Activated CD8-positive, alpha-beta memory T cell treated with anti-CD3 and anti-CD28 coated beads for 24 hours (primary cell): Measurements from ENCODE around the gene SLC22A23.
"Not testable (repeated sequence)": the region's sequence is repeated elsewhere in the genome, so short reads cannot be mapped to it uniquely, and the experiment has no call there.

Experiments used
- DNase-seq: peaks from one replicate; pipeline ENCODE4 v3.0.0-alpha.2; 2020

Gene SLC22A23

DNA sequence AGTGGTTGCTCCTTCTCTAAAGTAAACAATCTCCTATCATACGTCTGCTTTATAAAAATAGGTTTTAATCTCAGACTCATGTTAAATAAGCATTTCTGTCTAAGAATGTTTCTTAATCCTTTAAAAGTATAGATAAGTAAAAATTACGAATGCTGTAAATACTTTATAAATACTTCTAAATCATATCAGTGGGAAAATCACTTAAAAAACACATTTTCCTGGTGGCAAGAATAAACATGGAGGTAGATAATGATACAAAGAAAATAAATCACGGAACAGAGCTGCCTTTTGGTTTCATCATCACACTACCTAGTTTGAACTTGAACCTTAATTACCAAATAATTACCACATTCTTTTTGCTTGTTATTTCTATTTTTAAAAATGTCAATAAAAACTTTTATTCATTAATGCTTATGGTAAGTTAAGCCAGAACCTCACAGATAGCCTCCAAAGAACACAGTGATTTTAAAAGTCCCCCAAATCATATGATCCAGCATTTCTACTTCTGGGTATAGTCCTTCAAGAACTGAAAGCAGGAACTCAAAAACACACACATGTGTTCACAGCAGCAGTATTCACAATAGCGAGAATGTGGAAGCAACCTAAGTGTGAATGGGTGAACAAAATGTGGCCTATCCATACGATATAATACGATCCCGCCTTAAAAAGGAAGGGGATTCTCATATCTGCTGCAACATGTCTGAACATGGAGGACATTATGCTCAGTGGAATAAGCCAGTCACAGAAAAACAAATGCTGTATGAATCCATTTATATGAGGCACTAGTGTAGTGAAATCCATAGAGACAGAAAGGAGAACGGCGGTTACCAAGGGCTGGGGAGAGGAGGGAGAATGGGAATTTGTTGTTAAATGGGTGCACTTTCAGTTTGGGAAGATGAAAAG is 72.4 kb downstream of the SLC22A23 start:
- DNase-seq = no peak

DNA sequence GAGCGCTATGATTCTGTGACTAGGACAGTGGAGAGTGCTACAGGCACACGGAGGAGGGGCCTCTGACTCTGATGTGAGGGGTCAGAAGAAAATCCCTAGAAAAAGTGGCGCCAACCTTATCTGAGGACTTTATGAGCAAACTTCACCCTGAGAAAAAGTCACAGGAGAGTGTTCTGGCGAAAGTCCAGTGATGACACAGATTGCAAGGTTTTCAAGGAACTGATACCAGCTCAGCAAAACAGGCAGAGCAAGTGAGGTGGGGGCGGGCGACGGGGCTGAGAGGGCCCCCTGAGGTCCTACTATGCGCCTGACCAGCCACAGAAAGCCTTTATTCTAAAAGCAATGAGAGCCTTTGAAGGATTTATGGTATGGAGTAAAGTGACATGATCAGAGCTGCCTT is 73.3 kb downstream of the SLC22A23 start:
- no peak for DNase-seq

DNA sequence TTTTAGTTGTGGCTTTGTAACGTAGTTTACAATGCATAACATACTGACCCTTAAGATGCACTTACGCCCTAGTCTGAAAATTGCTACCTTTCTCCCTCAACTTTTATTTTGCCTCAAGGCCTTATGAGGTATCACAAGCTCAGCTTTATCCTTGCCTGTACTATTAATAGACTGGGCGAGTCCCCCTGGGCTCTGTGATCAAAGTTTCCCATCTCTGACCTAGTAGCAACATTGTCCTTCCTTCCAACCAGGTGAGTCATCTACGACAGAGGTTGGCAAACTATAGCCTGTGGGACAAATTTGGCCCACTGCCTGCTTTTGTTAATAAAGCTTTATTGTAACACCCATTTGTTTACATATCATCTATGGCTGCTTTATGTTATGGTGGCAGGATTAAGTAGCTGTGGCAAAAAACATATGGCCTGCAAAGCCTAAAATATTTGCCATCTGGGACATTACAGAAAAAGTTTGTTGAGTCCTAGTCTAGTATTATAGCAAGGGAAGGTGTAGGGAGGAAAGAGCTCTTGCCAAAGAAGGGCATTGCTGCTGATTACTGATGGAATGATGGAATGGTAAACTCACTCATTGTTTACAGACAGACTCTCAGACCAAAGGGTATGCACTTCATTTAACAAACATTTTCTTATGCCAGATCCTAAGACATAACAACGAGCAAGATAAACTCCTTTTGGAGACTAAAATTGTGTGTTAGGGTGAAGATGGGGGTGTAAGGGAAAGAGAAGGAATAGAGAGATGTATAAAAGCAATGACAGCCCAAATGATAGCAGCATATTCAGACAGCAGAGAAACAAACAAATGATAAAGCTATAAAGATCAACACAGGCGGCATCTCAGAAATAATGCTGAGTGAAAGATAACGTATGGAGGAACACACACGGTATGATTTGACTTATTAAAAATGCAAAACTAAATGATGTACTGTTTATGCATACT is 74.2 kb downstream of the SLC22A23 start:
- no peak for DNase-seq

DNA sequence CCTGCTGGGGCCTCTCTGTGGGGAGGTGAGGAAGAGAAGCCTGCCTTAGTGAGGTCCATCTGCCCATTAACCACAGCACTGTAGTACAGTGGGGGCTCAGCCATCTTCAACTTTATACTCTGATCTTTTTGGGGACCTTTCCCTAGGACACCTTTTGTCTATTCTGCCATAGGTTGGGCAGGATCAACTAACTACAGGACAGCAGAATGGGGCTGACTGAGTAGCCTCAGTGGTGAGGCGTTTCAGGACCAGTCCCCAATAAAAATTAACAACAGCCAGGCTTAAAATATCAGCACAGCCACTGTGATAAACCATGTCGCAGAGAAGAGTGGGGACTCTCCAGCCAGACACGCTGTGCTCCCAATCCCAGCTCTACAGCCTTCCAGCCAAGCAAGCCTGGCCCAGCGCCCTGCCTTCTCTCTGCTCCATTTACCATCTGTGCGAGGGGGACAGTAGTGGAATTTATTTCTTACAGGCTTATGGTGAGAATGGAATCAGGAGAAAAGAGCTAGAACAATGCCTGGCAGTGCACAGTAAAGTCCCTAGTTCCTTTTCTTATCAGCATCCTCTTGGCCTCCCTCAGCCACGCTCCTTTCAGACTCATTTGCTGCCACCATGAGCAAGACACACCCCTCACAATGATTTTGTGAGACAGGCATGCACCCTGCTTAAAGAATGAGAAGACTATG is 75.5 kb downstream of the SLC22A23 start:
- no peak for DNase-seq

DNA sequence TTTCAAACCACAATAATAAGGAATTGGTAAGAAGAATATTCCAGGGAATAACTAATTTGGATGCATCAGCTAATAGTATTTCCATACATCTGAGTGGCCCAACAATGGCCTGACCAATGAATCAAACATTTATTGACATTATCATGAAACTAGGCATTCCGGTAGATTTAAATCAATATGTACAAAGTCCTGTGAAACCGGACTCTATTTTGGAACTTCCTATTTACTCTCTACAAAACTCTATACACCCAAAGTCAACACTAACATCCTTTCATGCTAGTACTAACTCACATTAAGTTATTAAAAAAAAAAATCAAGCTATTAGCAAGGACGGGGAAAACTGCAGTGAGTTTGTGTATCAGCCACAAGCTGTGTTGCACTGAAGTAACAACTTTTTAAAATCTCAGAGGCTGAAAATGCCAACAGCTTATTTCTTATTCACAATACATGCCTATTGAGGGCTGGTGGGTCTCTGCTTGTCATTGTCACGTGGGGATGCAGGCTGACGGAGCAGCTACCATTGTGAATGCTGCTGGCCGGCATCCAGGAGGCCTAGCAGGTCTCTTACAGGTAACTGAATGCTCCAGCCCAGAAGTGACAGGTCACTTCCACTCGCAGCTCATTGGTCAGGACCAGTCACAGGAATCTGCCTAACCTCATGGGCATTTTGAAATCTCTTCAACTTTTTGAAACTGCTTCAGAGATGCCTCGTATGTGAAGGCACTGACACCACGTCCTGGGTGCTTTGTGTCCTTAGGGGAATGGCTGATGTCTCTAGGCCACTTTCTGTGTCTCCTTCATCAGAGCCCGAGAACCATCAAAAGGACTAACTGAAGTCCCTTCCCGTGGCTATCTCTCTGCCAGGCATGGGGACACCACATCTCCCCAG is 76.3 kb downstream of the SLC22A23 start:
- no peak for DNase-seq

DNA sequence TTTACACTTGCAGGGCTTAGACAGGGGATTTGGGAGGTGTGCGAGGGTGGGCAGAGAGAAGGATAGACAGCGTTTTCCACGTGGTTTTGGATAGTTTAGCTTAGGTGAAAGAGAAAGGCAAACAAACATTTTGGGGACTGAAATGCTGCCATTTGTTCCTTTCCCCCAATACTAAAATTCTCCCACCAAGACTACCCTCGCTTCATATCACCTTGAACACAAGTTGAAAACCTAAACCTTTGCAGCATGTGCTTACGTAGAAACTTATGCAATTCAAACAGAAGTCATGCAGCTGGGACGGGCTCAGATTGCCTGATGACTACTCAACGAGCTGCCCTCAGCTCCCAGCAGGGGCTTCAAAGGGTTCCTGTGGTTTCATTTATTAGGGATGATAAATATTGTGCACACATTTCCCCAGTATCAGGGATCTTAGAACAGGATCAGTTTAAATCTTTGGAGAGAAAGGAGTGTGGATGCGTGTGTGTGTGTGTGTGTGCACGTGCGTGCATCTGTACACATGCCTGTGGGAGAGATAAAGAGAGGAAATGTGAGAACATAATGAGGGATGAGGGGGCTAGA is 77.3 kb downstream of the SLC22A23 start:
- no peak for DNase-seq

DNA sequence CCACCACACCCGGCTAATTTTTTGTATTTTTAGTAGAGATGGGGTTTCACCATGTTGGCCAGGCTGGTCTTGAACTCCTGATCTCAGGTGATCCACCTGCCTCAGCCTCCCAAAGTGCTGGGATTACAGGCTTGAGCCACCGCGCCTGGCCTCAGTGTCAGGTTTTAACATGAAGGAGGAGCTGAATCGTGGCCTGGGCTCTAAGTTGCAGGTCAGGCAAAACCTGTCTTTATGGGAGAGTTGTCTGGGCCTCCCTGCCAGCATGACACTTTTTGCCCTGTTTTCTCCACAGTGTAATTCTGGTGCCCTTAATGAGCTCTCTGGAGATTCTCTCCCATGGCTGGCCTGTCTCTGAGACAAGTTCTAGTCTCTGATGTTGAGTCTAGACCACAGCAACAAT is 78.0 kb downstream of the SLC22A23 start:
- DNase-seq = not testable (repeated sequence)

DNA sequence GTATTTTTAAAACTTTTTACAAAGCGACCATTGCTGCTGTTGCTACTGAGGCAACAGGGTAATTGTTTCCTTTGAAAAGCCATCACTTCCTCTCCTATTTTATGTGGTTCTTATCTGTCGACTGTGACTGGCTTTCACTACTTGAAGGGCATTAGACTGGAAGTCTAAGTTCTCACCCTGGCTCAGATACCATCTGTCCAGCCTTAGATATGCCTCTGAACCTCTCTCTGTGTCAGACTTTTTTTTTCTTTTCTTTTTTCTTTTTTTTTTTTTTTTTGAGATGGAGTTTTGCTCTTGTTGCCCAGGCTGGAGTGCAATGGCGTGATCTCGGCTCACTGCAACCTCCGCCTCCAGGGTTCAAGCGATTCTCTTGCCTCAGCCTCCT is 78.5 kb downstream of the SLC22A23 start:
- DNase-seq = not testable (repeated sequence)

DNA sequence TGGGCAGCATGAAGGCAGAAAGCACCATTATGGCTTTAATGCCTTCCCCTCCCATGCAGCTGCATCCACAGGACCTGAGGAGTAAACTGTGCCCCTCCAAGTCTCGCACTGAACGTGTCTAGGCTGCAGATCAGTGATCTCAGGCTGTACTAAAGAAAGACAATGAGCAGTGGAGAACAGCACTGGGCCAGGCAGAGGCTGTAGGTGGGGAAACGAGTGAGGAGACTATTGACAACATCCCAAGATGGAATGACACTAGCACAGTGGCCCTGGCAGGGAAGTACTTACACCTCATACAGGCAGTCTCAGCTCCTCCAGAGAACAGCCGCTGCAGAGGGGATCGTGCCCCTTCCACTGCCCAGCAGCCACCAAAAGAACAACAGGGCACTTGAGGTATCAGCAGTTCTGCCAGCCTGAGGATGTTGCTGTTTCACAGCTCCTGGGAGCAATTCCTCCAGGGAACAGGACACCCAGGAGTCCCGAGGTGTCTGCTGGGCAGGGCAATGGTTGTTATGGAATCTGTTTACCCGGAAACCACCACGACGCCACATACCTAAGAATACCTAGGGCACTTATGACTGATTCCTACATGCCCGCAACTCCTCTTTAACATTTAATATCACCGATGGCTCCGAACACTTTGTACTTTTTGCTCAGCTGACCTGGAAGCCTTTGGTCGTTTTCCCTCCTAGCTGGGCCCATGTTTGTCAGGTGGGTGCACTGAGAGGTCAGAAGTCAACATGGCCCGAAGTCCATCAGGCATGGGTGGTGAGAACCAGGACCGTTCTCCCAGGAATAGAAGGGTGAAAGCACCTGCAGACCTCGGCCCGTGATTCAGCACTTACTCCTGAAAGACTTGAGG is 79.1 kb downstream of the SLC22A23 start:
- no peak for DNase-seq

DNA sequence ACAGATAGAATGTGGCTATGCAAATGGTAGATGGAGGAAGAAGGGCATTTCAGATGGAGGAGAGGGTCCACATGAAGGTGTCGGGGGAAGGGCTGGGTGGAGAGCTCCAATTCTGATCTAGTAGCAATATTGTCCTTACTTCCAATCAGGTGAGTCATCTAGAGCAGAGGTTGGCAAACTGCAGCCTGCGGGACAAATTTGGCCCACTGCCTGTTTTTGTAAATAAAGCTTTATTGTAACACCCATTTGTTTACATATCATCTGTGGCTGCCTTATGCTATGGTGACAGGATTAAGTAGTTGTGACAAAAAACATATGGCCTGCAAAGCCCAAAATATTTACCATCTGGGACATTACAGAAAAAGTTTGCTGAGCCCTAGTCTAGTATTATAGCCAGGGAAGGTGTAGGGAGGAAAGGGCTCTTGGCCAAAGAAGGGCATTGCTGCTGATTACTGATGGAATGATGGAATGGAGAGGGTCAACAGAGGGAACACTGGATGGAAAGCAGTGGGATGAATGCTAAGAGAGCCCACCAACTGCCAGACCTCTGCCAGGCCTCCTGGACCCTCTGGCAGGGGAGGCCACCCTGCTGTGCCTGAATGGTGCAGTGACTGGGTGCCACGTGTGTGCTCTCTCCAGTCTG is 79.8 kb downstream of the SLC22A23 start:
- no peak for DNase-seq

DNA sequence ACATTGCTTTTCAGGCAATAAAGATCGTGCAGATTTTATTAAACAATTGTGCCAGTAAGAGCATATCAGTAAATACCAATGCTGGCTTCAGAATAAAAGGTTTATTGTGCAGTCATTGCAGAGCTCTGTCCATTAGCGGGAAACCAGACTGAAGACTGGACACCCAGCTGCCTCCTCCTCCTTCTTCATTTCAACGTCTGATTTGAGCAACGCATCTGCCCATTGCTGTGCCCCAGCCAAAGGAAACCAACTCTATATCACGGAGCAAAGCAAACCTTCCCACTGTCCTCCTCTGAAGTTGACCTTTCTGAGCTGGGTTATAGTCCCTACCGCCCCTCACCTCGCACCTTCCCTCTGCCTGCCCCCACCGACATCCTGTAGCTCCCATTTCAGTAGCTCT is 80.8 kb downstream of the SLC22A23 start:
- DNase-seq = no peak

DNA sequence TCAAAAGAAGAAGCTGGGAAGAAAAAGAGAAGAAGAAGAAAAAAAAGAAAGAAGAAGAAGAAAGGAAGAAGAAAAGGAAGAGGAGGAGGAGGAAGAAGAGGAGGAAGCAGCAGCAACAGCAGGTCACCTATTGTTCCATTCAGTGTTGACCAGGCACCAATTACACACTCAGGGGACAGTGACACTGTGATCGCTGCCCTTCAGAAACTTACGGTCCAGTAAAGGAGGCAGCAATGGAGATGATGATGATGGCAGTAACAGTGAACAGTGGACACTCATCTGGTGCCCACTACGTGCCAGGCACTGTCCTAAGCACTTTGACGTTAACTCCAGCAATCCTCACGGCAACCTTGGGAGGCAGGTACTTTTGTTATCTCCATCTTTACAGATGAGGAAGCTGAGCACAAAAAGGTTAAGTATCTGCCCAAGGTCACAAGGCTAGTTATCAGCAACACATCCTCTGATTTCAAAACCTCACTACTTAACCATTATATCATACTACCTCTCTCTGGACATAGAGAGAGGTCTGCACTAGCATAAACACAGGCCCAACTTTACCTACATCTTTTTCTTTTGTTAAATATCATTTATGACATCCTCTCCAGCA is 83.2 kb downstream of the SLC22A23 start:
- no peak for DNase-seq

DNA sequence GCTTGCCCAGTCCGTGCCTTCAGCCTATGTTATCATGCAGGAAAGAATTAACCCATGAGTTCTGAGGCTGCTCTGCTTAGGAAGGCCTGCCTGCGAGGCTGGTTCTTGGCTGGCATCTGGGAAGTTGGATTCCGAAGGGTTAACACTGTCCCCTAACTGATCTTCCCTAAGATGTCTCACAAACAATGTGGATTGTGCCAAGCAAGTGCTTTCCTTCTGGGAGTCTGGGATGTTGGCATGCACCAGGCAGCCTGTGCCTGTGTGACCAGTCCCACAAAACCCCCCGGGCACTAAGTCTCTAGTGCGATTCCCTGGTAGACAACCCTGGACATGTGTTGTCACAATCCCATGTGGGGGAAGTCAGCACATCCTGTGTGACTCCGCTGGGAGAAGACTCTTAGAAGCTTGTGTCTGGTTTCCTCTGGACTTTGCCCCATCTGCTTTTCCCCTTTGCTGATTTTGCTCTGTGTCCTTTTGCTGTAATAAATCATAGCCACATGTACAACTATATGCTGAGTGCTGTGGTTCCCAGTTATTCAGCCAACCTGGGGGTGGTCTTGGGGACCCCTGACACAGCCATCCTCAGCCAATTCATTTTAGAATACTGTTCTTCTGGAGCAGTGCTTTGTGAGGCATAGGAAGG is 83.8 kb downstream of the SLC22A23 start:
- DNase-seq = no peak

DNA sequence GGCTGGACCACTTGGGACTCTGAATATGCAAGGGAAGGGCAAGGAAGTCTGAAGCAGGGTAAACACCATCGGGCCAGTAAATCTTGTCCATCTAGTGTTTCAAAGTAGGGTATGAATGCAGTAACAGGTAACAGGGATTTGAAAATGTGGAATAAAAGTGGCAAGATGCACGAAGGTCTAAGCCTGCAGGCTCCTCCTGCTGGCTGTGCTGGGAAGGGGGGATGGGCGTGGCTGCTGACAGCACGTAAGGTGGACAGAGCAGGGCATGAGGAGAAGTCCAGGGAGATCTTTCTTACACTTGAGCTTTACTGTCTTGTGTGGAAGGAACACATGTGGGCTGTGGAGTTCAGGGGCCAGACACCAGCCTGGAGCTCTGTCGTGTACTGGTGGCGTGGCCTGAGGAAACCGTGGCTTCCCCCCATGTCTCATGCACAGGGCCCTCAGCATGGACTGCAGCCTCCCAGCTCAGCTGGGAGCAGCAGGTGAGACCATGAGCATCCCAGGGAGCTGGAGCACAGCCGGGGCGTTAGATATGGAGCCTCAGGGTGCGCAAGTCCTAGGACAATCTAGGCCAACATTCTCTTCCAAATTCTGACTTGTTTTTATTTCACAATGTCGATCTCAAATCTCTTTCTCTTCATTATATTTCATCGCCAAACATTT is 84.5 kb downstream of the SLC22A23 start:
- DNase-seq = no peak

DNA sequence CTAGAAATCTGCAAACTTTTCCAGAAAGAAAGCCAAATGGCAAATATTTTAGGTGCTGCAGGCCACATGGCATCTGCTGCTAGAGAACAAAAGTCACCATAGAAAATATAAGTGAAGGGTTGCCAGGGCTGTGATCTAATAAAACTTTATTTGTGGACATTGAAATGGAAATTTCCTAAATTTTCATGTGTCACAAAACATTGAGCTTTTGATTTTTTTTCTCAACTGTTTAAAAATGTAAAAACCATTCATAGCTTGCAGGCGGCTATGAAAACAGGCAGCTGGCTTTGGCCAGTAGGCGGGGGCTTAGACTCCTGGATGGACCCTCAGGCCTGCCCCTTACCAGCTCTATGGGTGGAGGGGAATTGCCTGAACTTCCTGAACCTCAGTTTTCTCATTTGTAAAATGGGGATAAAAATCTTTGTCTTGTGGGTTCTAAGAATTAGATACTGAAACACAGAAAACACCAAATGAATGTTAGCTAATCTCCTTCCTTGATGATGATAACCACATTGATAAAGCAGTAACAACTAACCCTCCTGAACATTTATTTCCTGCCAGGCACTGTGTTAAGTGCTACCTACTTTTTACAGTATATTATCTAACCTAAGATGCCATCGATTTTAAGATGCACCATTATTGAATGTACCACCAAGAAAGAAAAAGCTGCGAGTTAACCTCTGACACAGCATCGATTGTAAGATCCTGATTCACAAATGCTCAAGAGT is 85.5 kb downstream of the SLC22A23 start:
- DNase-seq = no peak

DNA sequence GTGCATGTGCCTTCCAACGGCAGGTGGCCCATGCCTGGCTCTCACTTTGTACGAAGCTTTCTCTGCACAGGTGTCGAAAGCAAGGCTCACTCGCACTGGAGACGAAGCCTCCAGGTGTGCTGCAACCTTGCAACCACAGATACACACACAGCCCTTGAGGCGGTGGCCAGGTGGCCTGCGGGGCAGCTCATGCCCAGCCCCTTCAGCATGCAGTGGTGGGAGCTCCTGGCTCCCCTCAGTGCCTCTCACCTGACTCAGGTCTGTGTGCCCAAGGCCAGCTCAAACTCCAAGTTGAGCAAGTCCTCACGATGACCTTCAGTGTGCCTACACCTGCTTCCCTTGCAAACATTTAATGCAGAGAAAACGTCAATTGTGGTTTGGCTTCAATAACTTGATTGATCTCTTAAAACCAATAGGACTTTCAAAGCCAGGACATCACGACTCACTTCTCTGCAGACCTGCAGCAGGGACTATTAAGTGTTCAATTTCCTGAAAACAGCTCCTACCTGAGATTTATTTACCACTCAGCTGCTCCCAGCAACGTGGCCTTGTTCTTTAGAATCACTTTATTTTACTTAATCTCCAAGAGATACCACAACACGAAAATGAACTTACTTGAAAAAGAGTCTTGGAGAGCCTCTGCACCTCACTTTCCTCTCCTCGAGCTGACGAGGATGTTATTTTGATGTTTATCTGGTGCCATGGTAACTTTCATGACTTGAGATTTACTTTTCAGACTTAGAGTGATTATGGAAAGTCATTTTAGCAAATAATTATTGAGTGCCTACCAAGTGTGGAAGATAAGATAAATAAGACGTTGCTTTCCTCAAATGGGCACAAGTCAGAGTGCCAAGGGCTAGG is 86.3 kb downstream of the SLC22A23 start:
- DNase-seq = no peak

DNA sequence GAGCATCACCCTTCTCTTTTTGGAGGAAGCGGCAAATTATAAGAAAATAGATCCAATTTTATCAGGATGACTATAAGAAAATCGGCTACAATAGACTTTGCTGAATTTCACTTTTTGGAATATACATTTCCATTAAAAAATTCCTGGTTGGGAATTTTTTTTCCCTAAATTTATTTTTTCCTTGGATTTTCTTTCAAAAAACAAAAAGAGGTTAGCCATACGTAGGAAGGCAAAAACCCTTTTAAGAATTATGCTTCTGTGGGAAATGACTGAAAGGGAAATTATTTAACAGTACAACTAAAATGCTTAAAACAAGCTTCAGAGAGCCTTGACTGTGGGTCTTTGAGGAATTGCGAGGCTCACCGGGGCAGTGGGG is 86.9 kb downstream of the SLC22A23 start:
- DNase-seq = no peak
